ENCODE results near the gene DCAF12. TPM values are rescaled to one million over a fixed set of nuclear protein-coding genes. Genes with fewer than 3 reads are reported as not detected.

DCAF12 gene
- total RNA-seq, 1 experiment from 2014 or later: 25.0 TPM

DNA sequence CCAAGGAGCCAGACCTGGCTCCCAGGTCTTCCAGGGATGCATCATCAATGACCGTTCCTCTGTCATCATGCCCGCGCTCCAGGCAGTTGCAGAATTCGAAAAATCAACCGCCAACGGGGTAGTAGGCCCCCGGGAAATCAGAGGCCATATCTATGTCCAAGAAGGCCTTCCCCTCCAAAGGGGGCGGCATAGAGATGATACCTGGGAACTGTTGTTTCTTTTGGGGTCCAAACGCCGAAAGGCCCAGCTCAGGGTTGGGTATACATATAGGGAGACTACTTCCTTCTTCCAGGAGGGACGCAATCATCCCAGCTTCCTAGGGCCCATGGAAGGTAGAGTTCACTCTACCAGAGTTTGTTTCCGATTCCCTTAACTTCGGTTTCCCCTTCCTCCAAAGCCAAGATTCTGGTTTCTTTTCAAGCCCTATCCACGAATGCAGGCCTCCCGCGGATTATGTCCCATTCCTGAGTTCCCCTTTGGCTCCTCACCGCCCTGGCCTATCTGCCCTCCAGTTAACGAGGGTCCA lies 754 bp downstream of the DCAF12 start:
- peak; percentile 51 for DNase-seq (ENCODE audit: low read depth)

DNA sequence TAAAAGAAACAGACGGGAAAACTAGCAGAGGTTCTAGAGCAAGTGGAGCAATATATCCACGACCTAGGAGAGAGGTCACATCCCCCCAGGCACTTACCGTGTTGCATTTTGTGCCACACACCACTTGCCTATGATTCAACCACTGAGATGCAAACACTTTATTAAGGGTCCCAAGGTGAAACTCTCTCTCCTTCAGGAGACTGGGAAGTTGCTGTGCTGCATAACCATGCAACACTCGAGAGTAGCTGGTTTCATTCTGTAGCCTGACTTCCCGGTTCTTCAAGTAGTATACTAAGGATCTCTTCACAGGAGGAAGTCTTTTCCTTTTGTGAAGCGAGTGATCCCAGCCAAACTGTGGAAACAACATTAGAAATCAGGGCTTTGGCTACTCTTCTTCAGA lies 1.6 kb downstream of the DCAF12 start:
- DNase-seq (ENCODE audit: low read depth): no peak

DNA sequence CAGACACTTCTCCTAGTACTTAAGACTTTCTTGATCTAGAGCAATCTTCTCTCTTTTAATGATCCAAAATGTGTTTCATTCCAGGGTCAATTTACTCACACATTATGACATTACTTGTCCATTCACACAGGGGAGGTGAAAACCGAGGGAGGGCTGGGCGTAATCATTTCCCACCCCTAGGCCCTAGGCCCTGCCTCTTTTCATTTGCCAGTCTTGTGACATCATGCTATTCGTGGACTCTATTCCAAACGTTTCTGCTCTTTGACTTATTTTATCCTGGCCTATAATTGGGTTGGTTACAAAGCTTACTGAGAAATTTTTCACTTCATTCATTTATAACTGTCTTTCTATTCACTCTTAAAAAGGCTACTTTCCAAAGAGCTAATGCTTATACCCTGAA lies 2.4 kb downstream of the DCAF12 start:
- no peak for DNase-seq (ENCODE audit: low read depth)

DNA sequence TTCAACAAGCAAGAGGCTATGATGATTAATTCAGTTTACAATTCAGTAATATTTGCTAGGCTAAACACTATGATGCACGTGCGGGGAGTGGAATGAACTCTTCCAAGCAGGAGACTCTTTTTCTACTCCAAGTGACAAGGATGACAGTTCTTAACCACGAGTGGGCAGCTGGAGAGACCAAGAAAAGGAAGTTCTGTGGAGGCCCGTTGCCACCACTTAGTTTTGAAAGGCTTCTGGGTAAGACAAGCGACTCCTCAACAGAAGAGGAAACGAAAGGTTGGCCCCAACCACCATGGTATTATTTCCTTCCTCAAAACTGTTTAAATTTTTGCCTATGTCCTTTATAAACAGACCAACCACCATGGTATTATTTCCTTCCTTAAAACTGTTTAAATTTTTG lies 2.8 kb downstream of the DCAF12 start:
- no peak for DNase-seq (ENCODE audit: low read depth)

DNA sequence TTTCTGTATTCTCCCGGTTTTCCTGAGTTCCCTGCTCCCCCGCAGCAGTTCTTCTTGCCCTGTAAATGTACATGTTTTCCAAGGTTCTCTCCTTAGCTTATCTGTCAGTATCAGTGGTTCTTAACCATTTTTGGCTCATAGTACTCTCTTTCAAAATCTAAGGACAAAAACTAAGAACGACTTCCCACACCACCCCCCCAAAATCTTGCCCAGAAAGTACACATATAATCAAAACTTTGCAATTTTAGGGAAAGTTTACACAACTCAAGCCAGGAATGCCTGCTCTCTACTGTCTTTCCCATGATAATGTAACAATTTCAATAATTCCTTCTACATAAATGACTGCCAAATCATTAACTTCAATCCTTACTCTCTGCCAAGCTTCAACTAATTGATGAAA lies 4.5 kb downstream of the DCAF12 start:
- DNase-seq (ENCODE audit: low read depth): no peak

DNA sequence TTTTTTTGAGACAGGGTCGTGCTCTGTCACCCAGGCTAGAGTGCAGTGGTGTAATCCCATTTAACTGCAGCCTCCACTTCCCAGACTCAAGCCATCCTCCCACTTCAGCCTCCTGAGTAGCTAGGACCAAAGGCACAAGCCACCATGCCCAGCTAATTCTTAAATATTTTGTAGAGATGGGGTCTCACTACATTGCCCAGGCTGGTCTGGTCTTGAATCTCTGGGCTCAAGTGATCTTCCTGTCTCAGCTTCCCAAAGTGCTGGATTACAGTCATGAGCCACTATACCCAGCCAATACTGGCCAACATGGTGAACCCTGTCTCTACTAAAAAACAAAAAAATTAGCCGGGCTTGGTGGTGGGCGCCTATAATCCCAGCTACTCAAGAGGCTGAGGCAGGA lies 6.8 kb downstream of the DCAF12 start:
- DNase-seq (ENCODE audit: low read depth): no peak

DNA sequence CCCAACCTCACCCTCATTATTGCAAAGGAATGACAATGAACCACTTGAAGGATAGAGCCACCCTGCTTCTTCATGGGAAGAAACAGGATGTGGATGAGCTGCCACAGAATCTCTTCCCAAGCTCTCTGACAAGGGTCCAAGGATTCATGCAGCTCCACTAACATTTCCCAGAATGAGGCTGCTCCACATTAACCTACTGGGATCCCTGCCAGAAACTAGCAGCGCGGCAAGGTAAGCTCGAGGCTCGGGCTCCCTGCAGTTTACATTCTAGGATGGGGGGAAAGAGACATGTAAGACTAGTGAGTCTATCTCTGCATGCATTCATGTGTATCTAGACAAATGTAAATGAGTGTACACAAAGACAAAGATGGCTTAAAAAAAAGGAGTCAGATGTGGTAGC lies 12.1 kb downstream of the DCAF12 start:
- DNase-seq (ENCODE audit: low read depth): no peak

DNA sequence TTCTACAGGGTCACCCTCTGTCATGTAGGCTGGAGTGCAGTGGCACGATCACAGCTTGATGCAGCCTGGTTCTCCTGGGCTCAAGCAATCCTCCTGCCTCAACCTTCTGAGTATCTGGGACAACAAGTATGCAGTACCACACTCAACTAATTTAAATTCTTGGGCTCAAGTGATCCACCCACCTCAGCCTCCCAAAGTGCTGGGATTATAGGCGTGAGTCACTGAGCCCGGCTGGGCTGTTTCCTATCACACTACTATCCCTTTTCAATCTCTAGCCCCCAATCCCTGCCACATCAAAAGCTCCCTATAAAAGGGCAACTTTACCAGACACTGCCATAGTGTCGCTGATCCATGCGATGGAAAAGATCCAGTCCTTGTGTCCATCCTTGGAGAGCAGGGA lies 20.4 kb downstream of the DCAF12 start:
- DNase-seq (ENCODE audit: low read depth): no peak

DNA sequence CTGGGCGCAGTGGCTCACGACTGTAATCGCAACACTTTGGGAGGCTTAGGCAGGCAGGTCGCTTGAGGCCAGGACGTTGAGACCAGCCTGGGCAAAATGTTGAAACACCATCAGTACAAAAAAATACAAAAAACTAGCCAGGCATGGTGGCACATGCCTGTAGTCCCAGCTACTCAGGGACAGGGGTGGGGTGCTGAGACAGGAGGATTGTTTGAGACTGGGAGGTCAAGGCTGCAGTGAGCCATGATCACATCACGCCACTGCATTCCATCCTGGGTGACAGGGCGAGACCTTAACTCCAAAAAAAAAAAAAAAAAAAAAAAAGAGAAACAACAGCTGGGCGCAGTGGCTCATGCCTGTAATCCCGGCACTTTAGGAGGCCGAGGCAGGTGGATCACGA lies 23.7 kb downstream of the DCAF12 start:
- DNase-seq (ENCODE audit: low read depth): no peak

DNA sequence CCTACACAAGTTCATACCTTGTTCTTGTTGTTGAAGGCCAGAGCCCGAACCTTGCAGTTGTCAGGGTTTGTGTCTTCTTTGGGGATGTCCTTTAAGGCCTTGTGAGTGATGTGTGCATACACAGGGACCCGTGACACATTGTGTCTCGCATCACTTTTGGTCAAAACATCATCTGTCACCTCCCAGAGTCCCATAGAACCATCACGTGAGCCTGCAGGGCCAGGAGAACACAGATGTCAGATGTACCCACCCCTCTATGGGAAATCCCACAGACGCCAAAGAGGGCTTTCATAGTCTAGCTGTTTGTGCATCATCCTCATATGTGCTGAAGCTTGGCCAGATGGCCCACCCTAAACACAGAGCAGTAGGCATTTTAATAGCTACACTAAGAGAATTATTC lies 28.2 kb downstream of the DCAF12 start:
- no peak for DNase-seq (ENCODE audit: low read depth)

DNA sequence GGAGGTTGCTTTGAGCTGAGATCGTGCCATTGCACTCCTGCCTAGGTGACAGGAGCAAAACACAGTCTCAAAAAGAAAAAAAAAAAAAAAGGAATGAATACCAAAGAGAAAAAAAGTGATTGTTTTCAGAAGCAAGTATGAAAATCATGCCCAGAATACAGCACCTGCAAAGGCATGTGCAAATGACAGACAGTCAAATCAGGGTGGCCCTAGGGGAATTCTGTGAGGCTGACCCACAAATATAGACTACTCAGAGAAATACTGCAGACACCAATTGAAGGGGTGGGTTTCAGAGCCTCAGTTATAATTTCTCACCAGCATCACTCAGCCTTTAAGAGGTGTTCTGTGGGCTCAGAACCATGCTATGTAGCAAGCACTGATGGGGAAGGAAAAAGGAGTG lies 28.6 kb downstream of the DCAF12 start:
- DNase-seq (ENCODE audit: low read depth): no peak

DNA sequence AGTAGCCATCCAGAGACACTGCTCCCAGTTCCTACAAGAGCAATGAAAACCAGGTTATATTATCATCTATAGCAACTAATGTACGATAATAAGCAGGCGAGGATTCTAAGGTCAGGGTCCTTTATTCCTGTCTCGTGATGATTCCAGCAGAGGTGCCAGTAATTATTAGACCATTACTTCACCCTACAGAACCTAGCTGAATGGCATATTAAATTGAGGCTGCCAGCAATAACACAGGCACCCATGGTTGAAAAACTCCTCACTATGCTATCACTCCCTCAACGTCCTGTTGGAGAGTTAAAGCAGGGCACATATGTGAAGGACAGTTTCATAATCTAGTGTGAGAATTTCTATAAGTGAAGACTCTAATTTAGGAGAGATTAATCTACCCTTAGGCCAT lies 29.7 kb downstream of the DCAF12 start:
- DNase-seq (ENCODE audit: low read depth): no peak

DNA sequence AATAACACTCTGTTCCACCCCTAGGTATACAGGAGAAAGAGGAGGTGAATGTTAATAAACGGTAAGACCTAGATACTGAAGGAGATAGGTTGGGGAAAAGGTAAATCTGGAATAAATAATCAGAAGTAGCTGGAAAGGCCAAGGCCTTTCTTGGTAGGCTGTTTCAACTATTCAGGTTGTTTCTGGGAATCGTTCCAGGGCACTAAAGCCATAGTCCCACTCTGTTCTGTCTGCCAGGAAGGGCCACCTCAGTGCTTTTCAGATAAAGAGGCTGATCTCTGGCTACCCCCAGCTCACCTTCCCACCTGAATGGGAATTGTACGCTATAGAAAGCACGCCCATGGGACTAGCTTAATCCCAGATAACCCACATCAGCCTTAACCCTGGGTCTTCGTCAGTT lies 32.9 kb downstream of the DCAF12 start:
- no peak for DNase-seq (ENCODE audit: low read depth)

DNA sequence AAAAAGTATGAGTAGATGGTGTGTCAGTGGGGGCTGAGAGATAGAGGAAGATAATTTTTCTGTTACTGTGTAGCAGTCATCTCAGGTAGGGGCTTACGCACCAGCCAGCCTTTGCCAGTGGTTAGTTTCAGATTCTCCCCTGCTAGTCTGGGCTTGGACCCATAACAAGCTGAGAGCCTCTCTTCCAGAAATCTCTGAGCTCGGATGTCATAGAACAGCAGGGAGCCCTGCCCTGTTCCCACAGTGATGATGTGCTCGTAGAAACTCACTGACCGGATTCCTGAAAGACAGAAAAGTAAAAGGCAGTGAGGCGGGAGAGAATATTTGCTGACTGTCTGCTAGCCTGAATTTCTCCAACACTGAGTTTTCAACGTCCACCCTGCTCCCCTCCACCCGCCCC lies 37.2 kb downstream of the DCAF12 start:
- DNase-seq (ENCODE audit: low read depth): no peak

DNA sequence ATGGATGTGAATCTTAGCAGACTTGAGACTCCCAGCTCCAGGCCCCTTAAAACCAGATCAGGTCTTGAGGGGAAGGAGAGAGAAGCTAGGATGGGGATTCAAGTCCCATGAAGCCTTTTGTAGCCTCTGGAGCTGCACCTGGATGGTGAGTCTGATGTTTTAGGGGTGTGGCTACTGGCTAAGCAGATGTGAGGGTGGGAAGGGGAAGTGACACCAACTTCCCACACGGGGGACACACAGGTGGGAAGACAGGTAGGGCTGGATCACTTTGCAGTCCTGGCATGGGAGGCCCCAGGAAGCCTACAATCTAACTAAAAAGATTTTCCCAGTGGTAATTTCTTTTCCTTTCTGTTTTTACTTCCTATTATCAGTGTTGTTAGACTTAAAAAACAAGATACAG lies 39.1 kb downstream of the DCAF12 start:
- DNase-seq (ENCODE audit: low read depth): no peak

DNA sequence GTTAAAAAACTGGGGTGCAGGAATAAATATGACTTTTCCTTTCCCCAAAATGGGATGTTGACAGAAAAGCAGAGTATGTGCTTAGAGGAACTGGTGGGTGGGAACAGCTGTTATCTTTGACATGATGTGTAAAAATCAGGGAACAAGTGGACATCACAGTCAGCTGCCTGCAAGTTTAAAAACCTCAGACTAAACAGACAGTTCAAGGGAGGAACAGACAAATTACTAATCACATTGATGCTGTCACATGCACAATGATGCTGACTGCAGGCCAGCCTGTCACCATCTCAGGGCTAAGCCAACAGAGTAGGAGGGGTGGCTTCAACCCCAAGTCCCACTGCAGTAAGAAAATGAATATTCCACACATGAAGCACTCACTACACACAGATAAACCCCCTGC lies 39.6 kb downstream of the DCAF12 start:
- peak; percentile 63 for DNase-seq (ENCODE audit: low read depth)

DNA sequence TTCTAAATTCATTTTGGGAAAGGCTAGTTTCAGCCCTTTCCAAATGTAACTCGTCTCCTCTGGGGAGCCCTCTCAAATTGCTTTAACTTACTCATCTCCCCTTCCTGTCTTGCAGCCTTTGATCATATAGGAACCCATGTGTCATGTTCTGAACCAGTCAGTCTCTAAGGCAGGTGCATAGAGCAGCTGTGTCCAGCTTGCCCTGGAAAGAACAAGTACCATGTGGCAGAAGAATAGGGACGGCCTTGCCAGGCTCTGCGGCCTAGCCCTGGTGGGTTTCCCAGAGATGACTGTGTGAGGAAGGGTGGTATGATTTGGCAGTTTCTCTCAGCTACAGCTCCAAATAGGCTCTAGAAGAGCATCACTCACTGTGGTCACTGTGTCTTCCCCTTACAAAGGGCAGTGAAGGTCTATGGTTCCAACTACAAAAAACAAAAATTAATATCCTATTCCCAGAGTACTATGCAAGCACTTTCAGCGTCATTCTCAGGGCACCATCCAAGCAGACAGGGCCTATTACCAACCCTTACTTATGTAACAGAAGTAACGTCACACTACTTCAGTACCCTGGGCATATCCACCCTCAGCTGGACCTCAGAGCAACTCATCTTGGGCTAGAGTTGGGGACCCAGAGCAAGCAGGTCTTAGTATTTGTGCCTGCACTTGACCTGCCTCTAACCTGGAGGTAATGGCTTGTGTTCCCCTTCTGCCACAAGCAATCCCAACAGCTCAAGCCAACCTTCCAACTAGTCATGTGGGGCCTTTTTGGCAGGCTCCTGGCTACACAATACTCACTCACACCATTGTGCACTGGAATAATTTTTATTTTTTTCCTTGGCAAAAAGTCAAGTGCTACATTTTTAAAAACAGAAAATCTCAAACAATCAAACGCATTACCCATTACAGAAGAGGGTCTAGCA lies 40.7 kb downstream of the DCAF12 start:
- DNase-seq (ENCODE audit: low read depth): peak; percentile 68

DNA sequence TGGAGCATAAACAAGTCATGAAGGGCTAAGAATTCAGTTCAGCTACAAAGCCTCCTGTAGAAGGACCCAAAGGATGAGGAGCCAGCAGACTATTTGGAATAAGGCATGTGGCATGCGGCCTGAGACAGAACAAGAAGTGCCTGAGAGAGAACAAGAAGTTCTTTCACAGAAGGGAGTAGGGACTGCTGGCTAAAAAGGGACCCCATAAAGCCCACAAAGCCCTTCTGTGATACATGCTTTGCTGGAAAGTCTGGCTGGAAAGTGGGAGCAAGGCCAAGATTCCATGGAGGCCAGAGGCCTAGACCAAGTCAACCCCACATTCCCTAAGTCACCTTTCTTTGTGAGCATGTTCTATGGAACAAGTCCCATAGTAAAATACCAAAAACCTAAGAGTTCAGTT lies 41.9 kb downstream of the DCAF12 start:
- no peak for DNase-seq (ENCODE audit: low read depth)

DNA sequence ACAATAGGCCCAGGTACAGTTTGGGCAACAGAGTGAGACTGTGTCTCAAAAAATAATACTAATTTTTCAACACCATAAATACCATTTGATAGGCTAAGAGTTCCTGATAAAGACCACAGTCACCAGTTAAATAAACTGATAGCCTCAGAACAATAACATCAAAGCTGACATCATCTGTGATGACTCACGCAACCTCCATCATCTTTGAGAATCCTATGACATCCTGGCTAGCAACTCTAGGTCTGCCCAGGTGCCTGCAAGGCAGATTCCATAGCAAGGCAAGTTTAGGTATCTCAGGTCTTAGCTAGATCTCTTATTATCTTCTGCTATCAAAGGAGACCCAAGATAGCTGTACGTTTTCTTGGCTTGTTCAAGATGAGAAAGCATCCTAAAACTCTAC lies 47.3 kb downstream of the DCAF12 start:
- DNase-seq (ENCODE audit: low read depth): peak; percentile 58

DNA sequence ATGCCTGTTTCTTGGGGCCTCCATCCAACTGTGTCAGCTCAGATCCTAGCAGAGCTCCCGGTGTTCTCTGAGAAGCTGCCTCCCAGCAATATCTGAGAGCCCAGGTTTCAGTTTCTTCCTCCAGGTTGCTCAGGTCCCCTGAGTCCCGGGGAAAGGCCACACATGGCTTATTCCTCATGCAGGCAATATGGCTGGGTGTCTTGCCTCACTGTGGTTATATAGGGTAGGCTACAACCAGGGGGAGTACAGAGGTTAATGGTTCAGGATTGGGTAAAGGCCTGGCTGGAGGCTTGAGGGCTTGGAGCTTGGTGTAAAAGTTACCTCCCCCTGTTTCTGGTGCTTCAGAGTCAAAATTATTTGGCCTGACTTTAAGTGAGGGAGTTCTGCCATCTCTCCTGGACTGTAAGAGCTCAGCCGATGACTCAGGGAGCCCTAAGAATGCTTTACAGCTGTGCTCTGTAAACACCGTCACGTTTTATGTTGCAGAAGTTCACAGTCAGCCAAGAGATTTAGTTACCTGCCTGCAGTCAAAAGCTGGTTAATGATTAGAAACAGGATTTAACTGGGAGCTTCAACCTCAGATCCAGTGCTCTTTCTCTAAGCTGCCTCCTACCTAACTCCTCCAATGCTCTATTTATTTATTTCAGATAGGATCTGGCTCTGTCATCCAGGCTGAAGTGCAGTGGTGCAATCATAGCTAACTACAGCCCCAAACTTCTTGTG lies 53.5 kb downstream of the DCAF12 start:
- peak; percentile 83 for DNase-seq (ENCODE audit: low read depth)

DNA sequence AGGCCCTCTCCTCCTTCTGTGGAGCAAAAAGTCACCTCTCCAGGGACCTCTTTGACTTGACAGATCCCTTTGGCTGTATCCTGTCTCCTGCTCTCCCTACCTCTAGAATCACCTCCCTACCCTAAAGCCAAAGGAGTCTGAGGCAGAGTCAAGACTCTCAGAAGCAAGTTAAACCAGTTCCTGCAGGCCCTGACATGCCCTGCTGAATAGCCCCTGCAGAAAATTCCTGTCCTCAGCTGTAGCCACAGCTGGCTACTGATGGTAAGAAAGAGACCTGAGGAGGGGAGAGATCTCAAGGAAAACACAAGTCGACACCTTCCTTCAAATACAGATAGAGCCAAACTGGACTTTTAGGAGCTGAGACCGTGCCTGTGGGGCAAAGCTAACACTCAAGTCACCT lies 54.1 kb downstream of the DCAF12 start:
- no peak for DNase-seq (ENCODE audit: low read depth)

DNA sequence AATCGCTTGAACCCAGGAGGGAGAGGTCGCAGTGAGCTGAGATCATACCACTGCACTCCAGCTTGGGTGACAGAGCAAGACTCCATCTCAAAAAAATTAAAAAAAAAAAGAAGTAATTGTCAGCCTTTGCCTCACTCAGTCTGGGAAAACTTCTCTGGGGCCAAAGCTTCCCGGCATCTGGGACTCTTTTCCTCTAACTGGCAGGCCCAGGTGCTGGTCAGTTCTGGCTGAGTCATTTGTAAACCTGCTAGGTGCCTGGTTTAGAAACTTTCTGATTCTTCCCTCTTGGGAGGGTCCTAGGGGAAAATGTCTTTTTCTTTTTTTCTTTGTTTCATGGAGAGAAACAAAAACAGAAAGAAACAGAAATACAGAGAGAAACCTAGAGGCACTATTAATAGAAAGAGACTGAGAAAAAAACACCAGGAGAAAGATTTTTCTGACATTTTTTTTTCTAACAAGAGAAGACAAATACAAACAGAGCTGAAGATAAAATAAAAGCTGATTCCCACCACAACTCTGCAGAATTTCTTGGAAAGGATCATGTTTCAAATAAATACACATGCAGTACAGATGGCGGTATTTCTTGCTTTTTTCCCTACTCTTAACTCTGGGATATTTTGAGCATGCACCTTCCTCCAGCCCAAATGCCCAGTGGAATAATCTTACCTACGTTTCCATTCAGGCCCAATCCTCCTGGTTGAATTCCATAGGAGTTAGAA lies 55.7 kb downstream of the DCAF12 start:
- peak; percentile 69 for DNase-seq (ENCODE audit: low read depth)
